Esophagus muscularis mucosa (tissue), 3 donors: Measurements from ENCODE around the gene TPP2.

Experiments used
- EP300 ChIP-seq: sonication (generic); formaldehyde crosslinking; IDR thresholded peaks from one replicate; pipeline ENCODE4 v1.6.1; 2017; ENCODE audit warnings: antibody characterized with exemption
- TF ChIP-seq, protein P1 (sequence below), 3 experiments: fragments of 200-600 bp in 2 of 3; fragments of 450-650 bp in 1 of 3; sonication (generic) in 2 of 3; IDR thresholded peaks; one replicate each; pipeline ENCODE4 v1.5.1; 2017 to 2019; ENCODE audit warnings: antibody characterized with exemption in 3 of 3, mild to moderate bottlenecking in 2 of 3, moderate library complexity in 1 of 3

DNA sequence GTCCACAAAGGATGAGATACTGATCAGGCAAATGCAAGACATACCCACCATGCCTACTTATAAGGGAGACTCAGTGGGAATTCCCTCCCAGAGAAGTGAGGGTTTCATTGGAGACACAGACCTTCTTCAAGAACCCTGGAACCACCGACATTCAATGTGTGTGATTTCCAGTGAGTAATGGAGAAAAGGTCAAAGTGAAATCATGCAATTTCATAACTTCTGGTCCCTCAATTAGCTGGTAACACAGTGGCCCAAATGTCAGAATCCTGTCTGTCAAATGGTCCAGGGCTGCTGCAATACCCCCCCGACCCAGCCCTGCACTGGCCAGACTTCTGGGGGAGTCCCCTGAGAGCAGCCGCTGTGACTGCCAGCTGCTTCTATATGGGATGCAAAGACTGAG is 102.7 kb downstream of the TPP2 start:
- TF ChIP-seq, protein P1, sequence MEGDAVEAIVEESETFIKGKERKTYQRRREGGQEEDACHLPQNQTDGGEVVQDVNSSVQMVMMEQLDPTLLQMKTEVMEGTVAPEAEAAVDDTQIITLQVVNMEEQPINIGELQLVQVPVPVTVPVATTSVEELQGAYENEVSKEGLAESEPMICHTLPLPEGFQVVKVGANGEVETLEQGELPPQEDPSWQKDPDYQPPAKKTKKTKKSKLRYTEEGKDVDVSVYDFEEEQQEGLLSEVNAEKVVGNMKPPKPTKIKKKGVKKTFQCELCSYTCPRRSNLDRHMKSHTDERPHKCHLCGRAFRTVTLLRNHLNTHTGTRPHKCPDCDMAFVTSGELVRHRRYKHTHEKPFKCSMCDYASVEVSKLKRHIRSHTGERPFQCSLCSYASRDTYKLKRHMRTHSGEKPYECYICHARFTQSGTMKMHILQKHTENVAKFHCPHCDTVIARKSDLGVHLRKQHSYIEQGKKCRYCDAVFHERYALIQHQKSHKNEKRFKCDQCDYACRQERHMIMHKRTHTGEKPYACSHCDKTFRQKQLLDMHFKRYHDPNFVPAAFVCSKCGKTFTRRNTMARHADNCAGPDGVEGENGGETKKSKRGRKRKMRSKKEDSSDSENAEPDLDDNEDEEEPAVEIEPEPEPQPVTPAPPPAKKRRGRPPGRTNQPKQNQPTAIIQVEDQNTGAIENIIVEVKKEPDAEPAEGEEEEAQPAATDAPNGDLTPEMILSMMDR (IDR thresholded peaks at IDR 0.05) = no peak
- TF ChIP-seq EP300 = no peak
